GM12873 (cell line): Measurements from ENCODE around the gene GALNT16.

ENCODE experiments used
- TF ChIP-seq, protein P1 (sequence below): IDR thresholded peaks from 2 replicates; pipeline ENCODE4 v1.5.1; 2012; ENCODE audit warnings: low read depth, mild to moderate bottlenecking, moderate library complexity, low read length, control low read depth; ENCODE audit not compliant: insufficient read depth; ENCODE audit errors: missing control alignments

Gene GALNT16

DNA sequence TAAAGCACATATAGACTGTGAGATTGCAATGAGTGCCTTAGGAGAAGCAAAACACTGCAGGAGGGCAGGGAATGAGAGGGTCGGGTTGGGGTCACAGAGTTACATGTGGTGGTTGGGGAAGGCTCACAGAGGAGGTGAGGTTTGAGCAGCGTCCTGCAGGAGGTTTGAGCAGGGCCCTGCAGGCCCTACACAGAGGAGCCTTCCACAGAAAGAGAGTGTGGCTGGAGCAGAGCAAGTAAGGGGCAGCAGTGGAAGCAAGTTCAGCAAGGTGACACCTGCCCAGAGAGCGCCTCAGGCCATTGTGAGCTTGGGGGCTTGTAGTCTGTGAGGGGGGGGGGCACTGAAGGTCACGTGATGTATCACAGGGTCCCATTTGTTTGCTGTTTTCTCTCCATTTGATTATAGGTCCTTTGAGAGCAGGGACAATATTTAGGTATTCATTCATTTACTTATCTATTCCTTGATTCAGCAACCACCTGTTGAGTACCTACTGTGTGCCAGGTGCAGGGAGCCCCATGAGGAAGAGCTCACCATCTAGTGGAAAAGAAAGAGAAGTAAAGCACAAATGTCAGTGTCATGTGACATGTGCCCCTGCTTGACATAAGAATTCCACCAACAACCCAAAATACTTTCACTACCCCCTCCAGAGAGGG is 56.6 kb downstream of the GALNT16 start:
- TF ChIP-seq, protein P1, sequence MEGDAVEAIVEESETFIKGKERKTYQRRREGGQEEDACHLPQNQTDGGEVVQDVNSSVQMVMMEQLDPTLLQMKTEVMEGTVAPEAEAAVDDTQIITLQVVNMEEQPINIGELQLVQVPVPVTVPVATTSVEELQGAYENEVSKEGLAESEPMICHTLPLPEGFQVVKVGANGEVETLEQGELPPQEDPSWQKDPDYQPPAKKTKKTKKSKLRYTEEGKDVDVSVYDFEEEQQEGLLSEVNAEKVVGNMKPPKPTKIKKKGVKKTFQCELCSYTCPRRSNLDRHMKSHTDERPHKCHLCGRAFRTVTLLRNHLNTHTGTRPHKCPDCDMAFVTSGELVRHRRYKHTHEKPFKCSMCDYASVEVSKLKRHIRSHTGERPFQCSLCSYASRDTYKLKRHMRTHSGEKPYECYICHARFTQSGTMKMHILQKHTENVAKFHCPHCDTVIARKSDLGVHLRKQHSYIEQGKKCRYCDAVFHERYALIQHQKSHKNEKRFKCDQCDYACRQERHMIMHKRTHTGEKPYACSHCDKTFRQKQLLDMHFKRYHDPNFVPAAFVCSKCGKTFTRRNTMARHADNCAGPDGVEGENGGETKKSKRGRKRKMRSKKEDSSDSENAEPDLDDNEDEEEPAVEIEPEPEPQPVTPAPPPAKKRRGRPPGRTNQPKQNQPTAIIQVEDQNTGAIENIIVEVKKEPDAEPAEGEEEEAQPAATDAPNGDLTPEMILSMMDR, result no peak

DNA sequence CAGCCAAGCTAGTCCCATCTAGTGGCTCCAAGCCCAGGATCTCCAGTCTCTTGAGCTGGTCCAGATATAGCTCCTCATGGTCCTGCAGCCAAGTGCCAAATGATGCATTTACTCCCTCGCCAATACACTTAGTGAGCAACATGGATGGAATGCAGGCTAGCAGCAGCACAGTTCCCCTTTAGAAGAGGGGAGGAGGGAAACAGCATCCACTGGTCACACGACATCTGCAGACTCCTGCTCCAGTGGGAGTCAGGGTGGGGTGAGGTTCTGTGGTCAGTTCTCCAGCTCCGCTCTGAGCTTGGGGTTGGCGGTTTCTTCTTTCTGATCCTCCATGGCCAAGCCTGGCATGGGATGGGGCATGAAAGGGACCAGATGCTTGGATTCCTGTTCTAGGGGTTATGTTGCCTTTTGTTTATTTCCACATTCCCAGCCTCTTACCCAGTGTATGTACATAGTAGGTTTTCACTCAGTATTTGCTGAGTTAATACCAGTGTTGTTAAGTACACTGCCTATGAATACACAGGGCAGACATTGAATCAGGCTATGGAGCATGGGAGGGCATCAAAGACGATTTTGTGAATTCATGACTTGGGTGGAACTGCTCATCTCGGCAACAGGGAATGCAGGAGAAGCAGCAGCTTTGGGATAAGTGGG is 57.3 kb downstream of the GALNT16 start:
- TF ChIP-seq, protein P1, result no peak

DNA sequence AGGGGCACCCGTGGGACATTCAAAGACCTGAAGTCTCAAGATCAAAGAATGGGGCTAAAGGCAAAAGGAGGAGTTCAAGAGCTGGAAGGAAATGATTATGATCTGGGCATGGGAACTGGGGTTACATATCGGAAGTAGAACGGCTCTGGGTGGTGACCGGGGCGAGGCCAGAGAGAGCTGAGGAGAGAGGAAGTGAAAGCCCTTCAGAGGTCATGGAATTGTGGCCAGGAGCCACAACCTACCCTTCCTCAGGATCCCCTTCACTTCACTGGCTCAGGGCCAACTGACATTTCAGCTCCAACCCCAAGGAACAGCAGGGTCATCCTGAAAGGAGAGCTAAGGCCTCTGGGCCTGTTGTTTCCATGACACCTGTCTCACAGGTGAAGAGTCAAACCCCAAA is 57.8 kb downstream of the GALNT16 start:
- TF ChIP-seq, protein P1, result no peak

DNA sequence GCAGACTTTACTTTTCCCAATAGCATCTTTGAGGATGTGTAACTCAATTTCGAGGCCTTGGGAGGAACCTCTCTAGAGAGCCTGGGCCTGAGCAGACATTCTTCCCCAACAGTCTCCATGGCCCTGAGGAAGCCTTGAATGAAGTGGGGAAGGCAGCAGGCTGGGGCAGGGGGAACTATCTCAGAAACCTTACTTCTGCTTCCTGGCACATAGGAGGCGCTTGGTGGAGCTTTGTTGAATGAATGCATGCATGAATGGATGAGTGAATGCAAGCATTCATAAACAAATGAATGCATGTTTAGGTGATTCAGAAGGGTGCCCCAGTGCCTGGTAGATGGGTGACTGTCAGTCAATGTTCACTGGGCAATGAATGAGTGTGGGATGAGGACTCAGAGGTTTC is 58.3 kb downstream of the GALNT16 start:
- TF ChIP-seq, protein P1, result peak; percentile 16

DNA sequence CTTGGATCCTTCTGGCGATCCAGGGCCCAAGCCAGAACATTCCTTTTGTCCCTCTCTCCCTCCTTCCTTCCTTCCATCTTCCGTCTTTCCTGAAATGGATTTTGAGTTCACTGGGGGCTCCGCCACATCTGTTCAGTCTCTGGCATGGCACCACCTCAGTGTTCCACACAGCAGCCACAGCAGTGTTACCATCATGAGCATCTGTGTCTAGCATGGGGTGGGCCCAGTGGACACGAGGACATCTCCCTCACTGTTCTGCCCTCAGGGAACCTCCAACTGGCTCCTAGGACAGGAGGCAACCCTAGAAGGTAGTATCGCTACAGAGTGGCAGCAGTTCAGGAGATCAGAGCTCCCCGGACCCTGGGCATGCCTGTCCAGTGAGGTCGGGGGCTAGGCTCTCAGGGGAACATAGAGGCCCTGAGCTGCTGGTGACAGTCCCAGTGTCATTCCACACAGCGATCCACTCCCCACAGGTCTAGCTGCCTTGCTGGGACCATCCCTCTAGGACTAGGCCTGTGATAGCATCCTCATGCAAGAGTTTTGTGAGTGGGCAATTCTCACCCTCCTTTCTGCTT is 59.0 kb downstream of the GALNT16 start:
- TF ChIP-seq, protein P1, result no peak

DNA sequence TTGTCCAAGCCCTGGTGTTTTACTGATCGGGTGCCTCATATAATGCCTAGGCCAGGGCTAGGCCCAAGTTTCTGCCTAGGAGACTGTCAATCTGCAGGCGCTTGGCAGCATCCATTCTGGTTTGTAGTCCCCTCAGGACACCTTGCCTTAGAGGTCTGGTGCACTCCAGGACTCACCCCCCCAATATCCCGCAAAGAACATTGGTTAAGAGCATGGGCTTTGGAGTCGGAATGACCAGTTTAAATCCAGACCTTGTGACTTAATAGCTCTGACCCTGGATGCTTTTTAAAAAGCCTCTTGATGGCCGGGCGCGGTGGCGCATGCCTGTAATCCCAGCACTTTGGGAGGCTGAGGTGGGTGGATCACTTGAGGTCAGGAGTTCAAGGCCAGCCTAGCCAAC is 60.0 kb downstream of the GALNT16 start:
- TF ChIP-seq, protein P1, result no peak

DNA sequence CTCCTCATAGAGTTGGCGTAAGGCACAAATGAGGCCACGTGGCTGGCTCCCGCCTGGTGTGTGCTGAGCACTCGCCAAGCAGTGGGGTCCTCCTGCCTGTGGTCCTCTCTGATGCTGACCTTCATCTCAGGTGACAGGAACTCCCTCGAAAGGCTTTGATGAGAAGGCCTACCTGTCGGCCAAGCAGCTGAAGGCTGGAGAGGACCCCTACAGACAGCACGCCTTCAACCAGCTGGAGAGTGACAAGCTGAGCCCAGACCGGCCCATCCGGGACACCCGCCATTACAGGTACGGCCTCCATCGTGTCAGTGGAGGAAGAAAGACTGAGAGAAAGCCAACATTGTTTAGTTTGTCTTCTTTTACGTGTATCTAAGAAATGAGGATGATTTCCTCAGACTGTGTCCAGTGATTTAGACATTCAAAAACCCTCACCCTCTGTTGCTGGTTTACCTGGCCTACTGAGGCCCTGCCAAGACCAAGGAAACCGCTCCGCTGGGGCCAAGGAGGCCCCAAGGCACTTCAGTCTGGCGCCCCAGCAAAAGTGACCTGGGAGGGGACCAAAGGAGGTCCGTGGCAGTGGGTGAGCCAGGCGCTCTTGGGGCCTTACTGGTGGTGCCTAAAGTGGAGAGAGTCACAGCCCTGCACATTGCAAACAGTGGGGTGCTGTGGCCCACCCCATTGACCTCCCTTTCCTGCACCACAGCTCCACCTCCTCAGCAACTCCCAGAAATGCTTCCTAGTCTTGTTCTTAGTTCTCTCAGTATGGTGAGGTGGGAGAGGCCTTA is 60.8 kb downstream of the GALNT16 start:
- TF ChIP-seq, protein P1, result no peak
